ENCODE data around the gene ZNF225.
"Not testable (repeated sequence)": the region's sequence is repeated elsewhere in the genome, so short reads cannot be mapped to it uniquely, and the experiment has no call there.

The ZNF225 gene

GRCh38 chr19:44113138-44113783 lies at the start of gene ZNF225:
Gene ZNF225 (plus strand): TSS chr19:44113399. CDS start chr19:44115828, 2,429 bp downstream.
- peak; percentile 98 for FAIRE-seq

- FAIRE-seq, result no peak
Measured at GRCh38 chr19:44066305-44066704, 46.9 kb upstream of the ZNF225 start.

- FAIRE-seq, result no peak
Measured at GRCh38 chr19:44069415-44069814, 43.8 kb upstream of the ZNF225 start.

GRCh38 chr19:44071824-44072542 lies 41.2 kb upstream of the ZNF225 start, which contains the start of gene ZNF284:
Gene ZNF284 (plus strand): TSS chr19:44072159. CDS start chr19:44076390, 4,231 bp downstream.
- FAIRE-seq, result peak; percentile 55

- FAIRE-seq, result no peak
Measured at GRCh38 chr19:44072543-44073401, 40.4 kb upstream of the ZNF225 start.

- no peak for FAIRE-seq
Measured at GRCh38 chr19:44076325-44076724, 36.9 kb upstream of the ZNF225 start.

GRCh38 chr19:44092108-44092507 lies 21.1 kb upstream of the ZNF225 start:
- FAIRE-seq, result no peak

- FAIRE-seq, result peak; percentile 95
Measured at GRCh38 chr19:44093931-44094765, 19.1 kb upstream of the ZNF225 start, which contains the start of gene ZNF224. Gene ZNF224 (plus strand): TSS chr19:44094361. CDS start chr19:44097874, 3,513 bp downstream.

- FAIRE-seq, result no peak
Measured at GRCh38 chr19:44107751-44108150, 5.4 kb upstream of the ZNF225 start.

- no peak for FAIRE-seq
Measured at GRCh38 chr19:44109458-44109857, 3.7 kb upstream of the ZNF225 start.

GRCh38 chr19:44111910-44112463 lies 1.2 kb upstream of the ZNF225 start:
- no peak for FAIRE-seq

- FAIRE-seq, result no peak
Measured at GRCh38 chr19:44112802-44113137, 429 bp upstream of the ZNF225 start.

- FAIRE-seq, result no peak
Measured at GRCh38 chr19:44113784-44114390, 688 bp downstream of the ZNF225 start.

GRCh38 chr19:44121162-44121561 lies 8.0 kb downstream of the ZNF225 start:
- not testable (repeated sequence) for FAIRE-seq

GRCh38 chr19:44131955-44132354 lies 18.8 kb downstream of the ZNF225 start:
- FAIRE-seq, result no peak

- peak; percentile 18 for FAIRE-seq
Measured at GRCh38 chr19:44141191-44142058, 28.2 kb downstream of the ZNF225 start, which contains the start of gene ZNF234. Gene ZNF234 (plus strand): TSS chr19:44141554. CDS start chr19:44144633, 3,079 bp downstream.

GRCh38 chr19:44142059-44142433 lies 28.8 kb downstream of the ZNF225 start:
- no peak for FAIRE-seq

- FAIRE-seq, result no peak
Measured at GRCh38 chr19:44149776-44150175, 36.6 kb downstream of the ZNF225 start.

- no peak for FAIRE-seq
Measured at GRCh38 chr19:44151491-44151890, 38.3 kb downstream of the ZNF225 start.

GRCh38 chr19:44156475-44156874 lies 43.3 kb downstream of the ZNF225 start:
- FAIRE-seq, result no peak

Measured in endometrium (tissue), 2 donors.